Left ventricle myocardium inferior (tissue), 1 donor: ENCODE results near the gene TEX44. TPM values are rescaled to one million over a fixed set of nuclear protein-coding genes. Genes with fewer than 3 reads are reported as not detected.
"Not testable (repeated sequence)": the region's sequence is repeated elsewhere in the genome, so short reads cannot be mapped to it uniquely, and the experiment has no call there.

Experiments used
- DNase-seq: peaks from one replicate; pipeline ENCODE4 v3.0.0-alpha.2; 2020
- H3K27ac ChIP-seq: fragments of 200-600 bp; replicated peaks from 2 replicates; pipeline ENCODE4 v1.8.0; 2021
- H3K27me3 ChIP-seq: fragments of 200-600 bp; 2 replicates; pipeline ENCODE4 v1.8.0; 2021; ENCODE audit warnings: low read depth
- H3K36me3 ChIP-seq: fragments of 200-600 bp; 2 replicates; pipeline ENCODE4 v1.8.0; 2021
- H3K4me1 ChIP-seq: fragments of 200-600 bp; 2 replicates; pipeline ENCODE4 v1.8.0; 2021
- H3K4me3 ChIP-seq: fragments of 200-600 bp; 2 replicates; pipeline ENCODE4 v1.8.0; 2021; ENCODE audit warnings: mild to moderate bottlenecking, moderate library complexity
- H3K9me3 ChIP-seq: fragments of 200-600 bp; replicated peaks from 2 replicates; pipeline ENCODE4 v1.8.0; 2021
- CTCF ChIP-seq: fragments of 200-600 bp; IDR thresholded peaks from 2 replicates; pipeline ENCODE4 v1.8.0; 2021; ENCODE audit warnings: antibody characterized with exemption, mild to moderate bottlenecking, borderline replicate concordance
- intact Hi-C: fragments of 100-400 bp; cut with micrococcal nuclease; formaldehyde crosslinking; loops from one replicate; pipeline ENCODE4 v1.11.0; 2022
- total RNA-seq: library from RNA; stranded (reverse); fragmentation: NEBNext Ultra II Directional; extraction: Animal tissue kit (Norgen Biotek cat#: 25700); gene quantifications from one replicate; pipeline ENCODE4 v1.2.1, GENCODE V29; 2021
- donor health status: DM: no; HTN: yes; CAD: no; lungs with severe emphysema.

The TEX44 gene
- total RNA-seq, 1 donor from 2014 or later = not detected

DNA sequence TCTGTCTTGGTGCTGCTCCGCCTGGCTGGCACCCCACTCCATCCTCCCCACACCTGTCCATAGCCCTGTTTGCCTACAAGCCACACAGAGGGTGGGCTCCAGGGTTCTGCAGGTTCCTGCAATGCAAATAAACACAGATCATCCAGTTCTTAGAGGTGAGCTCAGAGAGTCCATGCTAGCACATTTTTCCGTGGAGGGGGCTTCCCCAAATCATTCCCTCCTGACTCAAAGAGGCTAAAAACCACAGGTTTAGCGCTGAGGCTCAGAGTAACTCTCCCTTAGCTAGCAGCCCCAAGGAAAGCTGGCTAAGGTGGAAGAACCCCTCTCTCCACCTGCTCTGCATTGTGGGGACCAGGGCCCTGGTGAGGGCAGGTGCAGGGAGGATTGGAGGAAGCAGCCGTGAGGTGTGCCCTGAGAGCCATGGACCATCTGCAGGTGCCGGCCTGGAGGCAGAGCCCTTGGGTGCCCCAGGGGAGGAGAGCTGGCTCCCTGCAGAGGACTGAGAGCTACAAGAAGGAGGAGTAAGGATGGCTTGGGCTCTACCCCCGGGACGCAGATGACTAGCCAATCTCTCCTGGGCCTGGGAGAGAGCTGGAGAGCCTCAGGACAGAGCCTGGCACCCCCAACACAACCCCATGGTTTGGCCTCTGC lies 23.8 kb upstream of the TEX44 start:
- no peak overlapping the region for H3K4me3 ChIP-seq
- H3K36me3 ChIP-seq = no peaks in the 10 kb centered on the region
- no peak overlapping the region for H3K27ac ChIP-seq
- TF ChIP-seq CTCF = no peak
- intact Hi-C loops = no loop called here
- no peak for DNase-seq
- no peaks in the 10 kb centered on the region for H3K9me3 ChIP-seq
- H3K27me3 ChIP-seq = no peaks in the 10 kb centered on the region
- H3K4me1 ChIP-seq = no peaks in the 10 kb centered on the region

GRCh38 chr2:231570915-231571314 lies 21.7 kb upstream of the TEX44 start:
- H3K9me3 ChIP-seq, H3K27me3 ChIP-seq, intact Hi-C loops, H3K36me3 ChIP-seq, H3K4me3 ChIP-seq, DNase-seq, H3K4me1 ChIP-seq, H3K27ac ChIP-seq: not testable (repeated sequence)

GRCh38 chr2:231571661-231572191 lies 20.9 kb upstream of the TEX44 start:
- Histone ChIP-seq H3K4me3 (no peak overlapping the region), H3K27ac (no peak overlapping the region), H3K4me1 (no peaks in the 10 kb centered on the region), H3K9me3 (no peaks in the 10 kb centered on the region), H3K36me3 (no peaks in the 10 kb centered on the region), H3K27me3 (no peaks in the 10 kb centered on the region)
- DNase-seq = no peak
- intact Hi-C loops = no loop called here
- no peak for TF ChIP-seq CTCF

GRCh38 chr2:231573096-231573495 lies 19.6 kb upstream of the TEX44 start:
- no peak for DNase-seq
- Histone ChIP-seq H3K9me3 (no peaks in the 10 kb centered on the region), H3K27me3 (no peaks in the 10 kb centered on the region), H3K27ac (no peak overlapping the region), H3K4me1 (no peaks in the 10 kb centered on the region), H3K36me3 (no peaks in the 10 kb centered on the region), H3K4me3 (no peak overlapping the region)
- TF ChIP-seq CTCF = no peak
- intact Hi-C loops = no loop called here

GRCh38 chr2:231573698-231574421 lies 18.8 kb upstream of the TEX44 start:
- Histone ChIP-seq H3K9me3 (no peaks in the 10 kb centered on the region), H3K4me3 (no peak overlapping the region), H3K27ac (no peak overlapping the region), H3K4me1 (no peaks in the 10 kb centered on the region), H3K27me3 (no peaks in the 10 kb centered on the region), H3K36me3 (no peaks in the 10 kb centered on the region)
- no peak for TF ChIP-seq CTCF
- DNase-seq = no peak
- intact Hi-C loops = no loop called here

- H3K4me3 ChIP-seq = no peak overlapping the region
- no peaks in the 10 kb centered on the region for H3K36me3 ChIP-seq
- no peak overlapping the region for H3K27ac ChIP-seq
- intact Hi-C loops = no loop called here
- no peaks in the 10 kb centered on the region for H3K27me3 ChIP-seq
- no peak for TF ChIP-seq CTCF
- no peaks in the 10 kb centered on the region for H3K9me3 ChIP-seq
- no peak for DNase-seq
- no peaks in the 10 kb centered on the region for H3K4me1 ChIP-seq
These were observed 16.9 kb upstream of the TEX44 start for GRCh38 chr2:231575612-231576256.
